NCI-H446 treated with DMSO at 0.1 percent for 48 hours (cell line): ENCODE data around the gene RIC8B.

ENCODE experiments used
- DNase-seq: peaks from one replicate; lab custom pipeline; 2025; lab: John Stamatoyannopoulos, UW

The RIC8B gene

DNA sequence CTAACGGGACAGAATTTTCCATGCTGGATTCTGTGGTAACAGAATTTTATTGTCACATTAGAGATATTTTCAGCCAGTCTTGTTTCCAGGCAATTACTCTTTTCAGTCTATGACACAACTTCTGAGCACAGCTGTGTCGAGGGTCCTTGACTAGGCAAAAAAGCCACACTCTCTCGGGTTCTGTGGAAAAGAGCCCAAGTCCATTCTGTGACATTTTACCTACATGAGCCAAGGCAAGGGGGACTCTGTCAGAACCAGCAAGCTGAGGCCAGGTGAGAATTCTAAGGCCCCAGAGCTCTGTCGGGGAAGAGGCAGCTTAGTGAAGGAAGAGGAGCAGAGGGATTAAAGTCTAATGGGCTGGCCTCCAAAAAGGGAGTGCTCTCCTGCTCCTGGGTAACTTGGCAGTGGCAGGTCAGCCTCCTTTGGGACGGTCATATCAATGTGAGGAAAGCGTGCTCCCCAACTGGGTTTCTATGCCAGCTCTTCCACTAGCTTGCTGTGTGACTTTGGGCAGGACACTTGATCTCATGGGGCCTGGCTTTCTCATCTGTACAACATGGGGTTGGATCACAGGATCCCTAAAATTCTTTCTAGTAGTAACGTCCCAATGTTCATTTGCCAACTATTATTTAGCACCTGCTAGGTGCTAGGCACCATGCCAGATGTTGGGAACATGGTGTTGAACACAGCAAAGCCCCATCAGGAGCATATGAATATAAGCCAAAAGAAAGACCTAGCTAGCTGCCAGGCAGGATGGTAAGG, 16.0 kb upstream of the RIC8B start:
- peak; percentile 26 for DNase-seq

DNA sequence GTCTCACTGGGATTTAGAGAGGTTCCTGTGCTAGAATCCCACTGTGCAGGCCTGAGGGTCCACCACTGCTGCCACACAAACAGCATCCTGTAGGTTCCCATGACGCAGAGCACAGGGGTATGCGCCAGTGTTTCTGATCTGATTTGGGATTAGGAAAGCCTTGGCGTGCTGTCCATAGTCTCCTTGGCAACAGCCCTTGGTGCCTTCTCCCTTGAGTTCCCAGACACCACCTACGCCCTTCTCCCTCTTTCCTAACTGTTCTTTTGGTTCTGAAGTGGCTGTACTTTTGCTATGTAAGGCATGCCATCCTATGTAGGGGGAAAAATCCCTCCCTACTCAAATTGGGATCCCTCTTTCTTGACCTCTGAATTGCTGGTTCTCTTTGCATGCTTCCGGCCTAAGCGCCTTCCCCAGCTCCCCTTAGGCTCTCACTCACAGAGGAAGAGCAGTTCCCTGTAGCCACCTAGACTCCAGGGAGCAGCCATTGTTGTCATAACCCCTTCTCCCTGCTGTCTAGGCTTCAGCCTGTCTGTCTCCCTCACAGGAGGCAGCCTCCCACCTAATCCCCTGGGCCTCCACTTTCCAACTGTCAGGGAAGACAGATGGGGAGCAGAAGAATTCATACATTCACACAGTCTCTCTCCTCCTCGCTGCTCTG, 14.8 kb upstream of the RIC8B start:
- DNase-seq: no peak

DNA sequence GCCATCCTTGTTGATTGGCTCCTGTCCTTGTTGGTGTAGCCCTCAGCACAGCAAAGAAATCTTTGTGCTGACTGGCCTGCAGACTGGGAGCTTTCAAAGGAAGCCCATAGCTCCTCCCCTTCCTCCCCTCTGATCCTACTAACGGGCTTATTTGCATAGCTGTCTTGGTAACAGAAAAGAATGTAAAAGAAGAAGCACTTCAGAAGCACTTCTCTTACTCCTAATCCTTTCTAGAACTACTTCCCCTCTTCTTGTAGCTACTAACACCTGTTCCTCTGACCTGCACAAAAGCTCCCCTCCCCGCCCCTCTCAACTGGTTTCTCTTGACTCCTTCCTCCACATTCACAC, 14.3 kb upstream of the RIC8B start:
- no peak for DNase-seq

DNA sequence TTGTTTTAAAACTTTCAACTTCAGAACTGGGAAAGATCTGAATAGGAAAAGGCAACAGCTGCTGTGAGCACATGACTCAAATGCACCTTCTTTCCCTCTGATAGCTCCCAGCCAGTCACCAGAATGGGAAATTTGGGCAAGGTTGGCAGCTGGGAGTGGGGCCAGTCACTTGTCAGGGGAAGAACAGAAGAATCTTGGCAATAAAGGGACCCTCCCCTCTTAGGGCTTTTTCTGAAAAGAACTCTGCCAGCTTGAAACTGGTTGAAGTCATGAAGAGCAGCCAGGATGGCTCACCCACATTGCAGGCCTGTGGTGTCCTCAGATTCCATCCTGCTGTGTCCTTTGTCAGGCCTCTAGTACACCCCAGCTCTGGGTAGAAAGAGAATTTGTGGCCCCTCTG, 10.3 kb upstream of the RIC8B start:
- peak; percentile 66 for DNase-seq

DNA sequence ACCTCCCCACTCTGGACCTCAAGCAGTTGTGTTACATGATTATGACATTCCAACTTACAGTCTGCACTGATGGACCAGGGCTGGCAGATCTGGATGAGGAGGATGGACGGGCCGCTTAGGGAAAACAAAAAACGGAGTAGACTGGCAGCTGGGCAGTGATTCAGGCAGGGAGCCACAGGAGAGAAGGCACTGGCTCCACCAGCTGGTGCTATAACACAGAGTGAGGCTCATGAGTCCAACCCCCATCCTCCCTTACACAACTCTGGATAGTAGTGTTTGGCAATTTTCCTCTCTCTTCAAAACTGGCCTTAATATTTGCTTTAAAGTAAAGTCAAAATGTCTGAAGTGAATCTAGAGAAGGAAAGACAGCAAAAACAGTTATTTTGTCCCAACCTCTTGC, 9.7 kb upstream of the RIC8B start:
- peak; percentile 62 for DNase-seq

DNA sequence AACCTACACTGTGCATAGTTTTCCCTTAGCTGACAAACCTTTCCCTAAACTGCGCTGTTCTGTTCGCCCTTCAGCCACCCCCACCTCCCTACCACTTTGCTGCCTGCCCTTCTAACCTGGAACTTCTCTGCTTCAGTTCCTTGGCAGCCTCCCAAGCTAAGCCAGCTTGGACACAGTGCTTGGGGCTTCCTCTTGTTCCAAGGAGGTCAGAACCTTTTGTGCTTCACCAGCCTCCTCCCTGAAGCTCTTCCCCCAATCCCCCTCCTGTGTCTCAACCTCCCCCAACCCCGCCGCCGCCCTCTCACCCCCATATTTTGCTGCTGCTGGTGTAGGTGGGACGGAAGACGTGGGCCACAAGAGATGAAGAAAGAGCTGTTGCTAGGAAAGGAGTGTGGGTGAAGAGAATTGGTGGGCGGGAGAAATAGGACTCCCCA, 8.1 kb upstream of the RIC8B start:
- DNase-seq: no peak

DNA sequence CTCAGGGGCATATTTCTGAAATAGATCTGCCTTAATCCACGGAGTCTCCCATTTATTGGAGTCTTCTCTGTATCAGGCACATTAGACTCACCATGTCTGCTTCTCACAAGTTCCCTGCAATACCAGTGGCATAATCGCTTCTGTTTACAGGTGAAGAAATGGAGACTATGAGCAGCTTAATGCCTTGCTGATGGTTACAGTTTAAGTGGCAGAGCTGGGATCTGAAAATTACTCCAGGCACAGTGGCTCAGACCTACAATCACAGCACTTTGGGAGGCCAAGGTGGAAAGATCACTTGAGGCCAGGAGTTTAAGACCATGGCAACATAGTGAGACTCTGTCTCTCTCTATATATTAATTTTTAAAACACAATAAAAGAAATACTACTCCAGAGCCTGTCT, 7.3 kb upstream of the RIC8B start:
- DNase-seq: no peak

DNA sequence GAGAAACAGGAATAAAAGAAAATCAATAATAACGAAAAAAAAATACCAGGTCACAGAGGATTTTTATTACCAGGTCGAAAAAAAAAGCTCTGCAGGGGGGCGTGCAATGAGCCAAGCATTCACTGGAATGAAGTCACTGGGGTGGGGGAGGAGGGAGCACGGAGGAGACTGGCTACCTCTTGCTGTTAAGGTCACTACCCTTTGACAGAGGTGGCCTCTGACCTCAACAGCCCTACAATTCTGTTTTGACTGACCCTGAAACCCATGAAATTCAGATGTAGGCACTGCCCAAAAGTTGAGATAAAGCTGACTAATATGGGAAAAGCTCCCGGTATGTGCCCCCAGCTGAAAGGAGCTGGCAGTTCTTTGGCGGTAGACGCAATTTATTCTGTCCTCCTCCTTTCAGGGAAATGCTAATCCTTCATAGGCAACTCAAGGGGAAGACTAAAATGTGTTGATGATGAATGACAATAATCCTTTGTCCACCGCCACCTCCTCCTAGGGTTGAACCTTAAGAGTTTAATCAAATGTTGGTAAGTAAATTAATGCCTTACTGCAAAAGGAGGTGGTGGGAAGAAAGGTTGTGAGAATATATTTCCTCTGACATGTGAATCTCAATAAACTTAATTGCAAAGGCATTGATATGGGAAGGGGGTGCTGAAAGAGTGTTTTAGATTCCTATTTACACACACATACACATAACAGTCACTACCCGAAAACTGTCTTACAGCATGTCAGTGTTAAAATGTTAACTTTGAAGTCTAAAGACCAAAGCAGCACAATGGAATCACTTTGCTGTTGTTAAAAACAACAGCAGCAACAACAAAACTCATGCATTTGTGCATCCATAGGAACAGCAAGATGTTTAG, 6.3 kb upstream of the RIC8B start:
- no peak for DNase-seq

DNA sequence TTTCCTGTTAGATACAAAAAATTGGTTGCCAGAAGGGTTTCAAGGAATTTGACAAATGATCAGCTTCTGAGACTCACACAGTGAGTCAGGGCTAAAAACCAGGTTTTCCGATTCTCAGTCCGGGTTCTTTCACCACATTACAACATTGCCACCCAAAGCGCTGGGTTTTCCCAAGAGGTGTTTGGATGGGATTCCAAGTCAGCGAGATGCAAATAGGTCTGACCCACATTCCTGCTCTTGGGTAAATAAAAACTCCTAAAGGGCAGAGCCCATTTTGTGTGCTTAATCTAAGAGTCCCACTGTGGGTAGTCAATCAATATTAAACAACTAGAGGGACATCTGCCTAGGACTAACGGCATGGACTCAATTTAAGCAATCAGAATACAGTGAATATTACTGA, 5.4 kb upstream of the RIC8B start:
- DNase-seq: no peak

DNA sequence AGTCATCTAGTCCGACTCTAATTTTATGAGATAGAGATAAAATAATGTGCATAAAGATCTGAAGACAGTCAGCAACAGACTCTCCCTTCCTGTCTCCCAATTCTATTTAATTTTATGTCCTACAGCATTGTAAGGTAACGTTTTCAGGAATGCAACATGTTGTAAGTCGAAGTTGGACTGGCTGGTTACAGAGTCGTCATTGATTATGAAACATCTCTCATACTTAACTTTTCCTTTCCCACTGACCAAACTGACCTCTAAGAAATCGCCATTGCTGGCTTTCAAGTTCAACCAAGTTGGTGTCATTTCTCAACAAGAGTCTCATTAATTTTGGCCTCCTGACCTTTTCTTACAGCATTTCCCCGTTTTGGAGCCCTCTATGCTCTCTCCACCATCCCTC, 4.9 kb upstream of the RIC8B start:
- DNase-seq: no peak

DNA sequence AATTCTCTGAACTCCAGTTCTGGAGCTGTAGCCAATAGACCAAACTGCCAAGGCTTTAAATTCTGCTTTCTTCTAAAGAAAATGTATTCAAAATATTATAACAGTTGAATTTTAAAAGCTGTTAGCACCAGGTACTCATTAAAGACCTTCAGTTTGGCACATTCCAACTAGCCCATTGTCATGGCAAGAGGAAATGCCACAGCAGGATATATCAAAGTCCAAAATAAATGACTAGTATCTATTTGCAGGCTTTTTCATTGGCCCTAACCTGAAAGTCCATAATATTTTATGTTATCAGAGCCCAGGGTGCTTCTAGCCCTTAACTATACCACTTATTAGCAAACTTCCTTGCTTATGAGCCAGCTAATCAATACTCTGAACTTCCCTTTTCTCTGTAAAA, 3.1 kb upstream of the RIC8B start:
- no peak for DNase-seq

DNA sequence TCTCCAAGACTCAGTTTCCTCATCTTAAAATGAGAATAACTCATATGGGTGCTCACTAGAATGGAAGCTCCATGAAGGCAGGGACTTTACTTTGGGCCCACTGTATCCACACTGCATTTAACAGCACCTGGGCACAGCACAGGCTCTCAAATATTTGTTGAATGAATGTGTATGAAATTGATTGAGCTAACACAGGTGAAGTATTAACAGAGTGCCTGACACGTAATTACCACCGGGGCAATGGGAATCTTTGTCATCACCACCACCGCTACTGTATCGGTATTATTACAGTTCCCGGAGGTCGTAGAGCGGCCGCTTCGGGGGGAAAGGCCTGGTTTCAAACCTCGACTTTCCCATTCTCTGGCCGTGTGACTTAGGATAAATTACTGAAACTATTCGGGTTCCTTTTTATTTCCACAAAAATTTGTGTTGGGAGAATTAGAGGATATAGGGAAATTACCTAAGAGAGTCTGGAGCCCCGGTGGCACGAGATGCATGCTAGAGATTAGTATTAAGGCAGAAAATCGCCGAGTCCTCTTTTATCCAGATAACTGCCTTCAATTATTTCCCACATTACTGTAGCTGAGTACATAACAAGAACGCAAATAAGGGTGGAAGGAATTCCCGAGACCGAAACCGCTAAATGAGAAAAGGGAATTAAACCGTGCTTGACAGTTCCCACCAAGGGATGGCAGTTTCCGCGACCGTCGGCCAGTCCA, 1.0 kb upstream of the RIC8B start:
- DNase-seq: no peak

DNA sequence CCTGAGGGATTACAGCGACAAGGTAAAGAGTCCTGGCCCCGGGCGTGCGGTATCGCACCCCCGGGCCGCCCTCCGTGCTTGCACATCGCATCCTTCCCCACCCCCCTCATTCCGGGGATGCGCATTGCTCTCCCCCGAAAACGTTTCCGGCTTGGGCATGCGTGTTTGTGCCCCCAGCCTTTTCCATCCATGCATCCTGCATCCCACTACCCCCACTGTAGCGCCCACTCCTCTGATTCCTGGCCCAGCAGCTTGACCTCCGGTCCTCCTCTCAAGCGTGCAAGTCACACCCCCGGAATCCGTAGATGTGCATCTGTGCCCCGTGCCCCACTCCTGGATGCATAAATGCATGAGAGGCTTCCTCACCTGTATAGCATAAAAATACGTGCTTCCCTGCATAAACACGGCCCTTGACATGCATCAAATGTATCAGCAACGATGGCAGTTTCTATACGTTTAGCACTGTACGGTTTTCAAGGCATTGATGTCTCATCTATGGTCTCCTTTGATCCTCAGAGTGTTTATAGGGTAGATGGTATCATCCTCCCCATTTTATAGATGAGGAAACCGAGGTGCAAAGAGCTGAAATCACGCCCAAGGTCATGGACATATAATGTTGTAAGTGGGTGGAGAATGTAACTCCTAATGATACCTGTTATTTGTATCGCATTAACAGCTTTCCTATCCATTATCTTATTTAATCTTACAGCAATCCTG, 484 bp downstream of the RIC8B start:
- DNase-seq: no peak

DNA sequence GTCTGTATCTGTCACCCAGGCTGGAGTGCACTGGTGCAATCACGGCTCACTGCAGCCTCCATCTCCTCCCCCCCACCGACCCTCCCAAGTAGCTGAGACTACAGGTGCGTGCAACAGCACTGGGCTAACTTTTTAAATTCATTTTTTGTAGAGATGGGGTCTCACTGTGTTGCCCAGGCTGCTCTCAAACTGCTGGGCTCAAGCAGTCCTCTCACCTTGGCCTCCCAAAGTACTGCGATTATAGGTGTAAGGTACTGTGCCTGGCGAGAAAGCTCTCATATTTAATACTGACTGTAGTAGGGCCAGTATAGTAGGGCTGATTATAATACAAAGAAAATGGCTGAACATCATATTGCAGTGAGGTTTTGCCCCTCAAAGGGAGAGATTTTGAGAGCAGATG, 2.4 kb downstream of the RIC8B start:
- DNase-seq: no peak

DNA sequence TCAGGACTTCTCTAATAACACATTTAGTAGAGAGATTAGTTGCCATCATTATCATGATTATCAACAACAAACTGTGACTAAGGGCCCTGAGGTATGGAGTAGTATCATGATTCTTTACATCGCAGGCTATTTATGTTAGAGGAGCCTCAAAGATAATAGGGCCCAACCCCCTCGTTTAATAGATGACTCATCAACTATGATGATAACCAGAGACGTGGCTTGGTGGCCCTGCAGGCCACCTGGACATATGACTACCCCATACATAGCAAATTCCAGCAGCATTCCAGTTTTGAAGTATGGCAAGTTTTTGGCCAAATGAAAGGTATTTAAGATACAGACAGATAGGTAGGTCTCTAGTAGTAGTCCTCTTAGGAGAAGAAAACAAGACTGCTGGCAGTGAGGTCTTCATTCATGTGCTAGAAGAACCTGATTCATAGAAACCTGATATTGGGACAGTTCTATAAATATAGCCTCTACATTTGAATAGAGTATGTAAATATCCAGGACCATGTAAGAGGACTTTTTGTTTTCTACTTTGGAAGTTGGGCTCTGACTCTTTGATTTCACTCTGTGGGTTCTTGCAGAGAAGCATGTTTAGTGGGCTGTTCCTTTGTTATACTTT, 5.6 kb downstream of the RIC8B start:
- no peak for DNase-seq

DNA sequence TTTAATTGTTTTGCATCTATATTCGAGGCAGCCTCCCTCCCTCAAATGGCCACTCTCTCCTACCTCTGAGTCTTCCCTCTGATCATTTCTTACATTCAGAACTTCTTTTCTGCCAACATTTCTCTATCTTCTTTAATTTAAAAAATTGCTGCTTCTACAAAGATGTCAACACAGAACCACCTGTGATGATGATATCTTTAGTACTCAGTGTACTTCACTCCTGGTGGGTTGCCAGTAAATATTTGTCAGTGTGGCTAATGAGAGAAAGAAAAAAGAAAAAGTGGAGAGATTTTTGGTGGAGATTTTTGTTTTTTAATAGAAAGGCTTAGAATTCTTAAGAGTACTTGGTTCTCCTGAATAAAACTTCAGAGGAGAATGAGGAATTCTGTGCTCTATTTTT, 8.1 kb downstream of the RIC8B start:
- DNase-seq: no peak

DNA sequence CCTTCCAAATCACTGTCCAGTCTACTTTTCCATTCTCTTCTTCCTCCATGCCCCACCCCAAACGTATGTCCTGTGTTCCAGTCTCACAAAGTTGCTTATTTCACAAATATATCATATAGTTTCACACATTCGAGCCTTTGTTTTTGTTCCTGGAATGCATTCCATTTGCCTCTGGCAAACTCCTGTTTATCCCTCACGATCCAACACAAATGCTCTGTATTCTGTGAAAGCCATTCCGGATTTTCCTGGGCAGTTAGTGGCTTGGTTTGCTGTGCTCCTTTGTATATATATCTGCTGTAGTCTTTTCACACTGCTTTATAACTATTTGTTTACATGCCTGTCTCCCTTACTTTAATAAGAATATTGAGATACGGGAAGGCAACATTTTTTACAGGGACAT, 9.0 kb downstream of the RIC8B start:
- DNase-seq: no peak

DNA sequence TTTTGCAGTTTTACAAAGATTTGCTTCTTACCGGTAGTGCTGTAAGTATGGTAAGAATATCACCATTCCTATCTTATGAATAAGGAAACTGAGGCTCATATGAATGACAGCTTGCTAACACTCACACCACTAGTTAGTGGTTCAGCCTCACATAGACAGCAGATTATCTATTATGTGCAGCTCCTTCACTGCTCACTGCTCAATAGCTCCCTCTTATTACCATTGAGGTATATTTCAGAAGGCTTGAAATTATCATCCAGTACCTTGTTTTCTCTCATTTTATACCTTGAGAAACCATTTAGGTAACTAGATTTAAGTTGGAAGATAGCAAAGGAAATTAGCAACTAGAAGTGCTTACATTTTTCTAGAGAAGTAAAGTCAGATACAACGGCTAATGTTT, 15.5 kb downstream of the RIC8B start:
- no peak for DNase-seq

DNA sequence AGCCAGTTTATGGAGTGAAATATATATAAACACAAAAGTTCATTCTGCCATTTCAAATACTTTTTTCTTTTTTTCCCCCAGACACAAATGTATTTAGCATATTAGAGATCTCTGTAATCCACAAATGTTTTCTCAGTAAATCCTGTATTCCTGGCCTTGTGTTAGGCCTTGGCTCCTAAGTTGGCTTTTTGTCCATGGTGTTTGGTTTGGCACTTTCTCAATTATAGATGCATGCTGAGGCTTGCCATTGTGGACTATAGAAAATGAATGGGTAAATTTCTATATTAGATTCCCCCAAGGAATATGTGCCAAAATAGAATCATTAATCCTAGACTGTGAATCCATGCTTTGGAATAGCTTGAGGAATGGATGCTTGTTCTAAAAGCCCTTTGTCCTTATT, 17.0 kb downstream of the RIC8B start:
- DNase-seq: peak; percentile 89

DNA sequence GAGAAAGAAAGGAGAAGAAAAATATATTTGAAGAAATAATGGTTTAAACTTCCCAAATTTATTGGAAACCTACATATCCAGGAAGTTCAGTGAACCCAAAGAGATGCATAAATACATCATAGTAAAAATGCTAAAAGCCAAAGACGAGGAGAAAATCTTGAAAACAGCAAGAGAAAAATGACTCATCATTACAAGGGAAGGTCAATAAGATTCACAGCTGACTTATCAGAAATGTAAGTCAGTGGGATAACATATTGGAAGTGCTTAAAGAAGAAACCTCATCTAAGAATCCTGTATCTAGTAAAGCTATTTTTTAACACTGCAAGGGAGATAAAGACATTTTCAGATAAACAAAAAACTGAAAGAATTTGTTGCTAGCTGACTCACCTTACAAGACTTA, 19.9 kb downstream of the RIC8B start:
- DNase-seq: no peak

DNA sequence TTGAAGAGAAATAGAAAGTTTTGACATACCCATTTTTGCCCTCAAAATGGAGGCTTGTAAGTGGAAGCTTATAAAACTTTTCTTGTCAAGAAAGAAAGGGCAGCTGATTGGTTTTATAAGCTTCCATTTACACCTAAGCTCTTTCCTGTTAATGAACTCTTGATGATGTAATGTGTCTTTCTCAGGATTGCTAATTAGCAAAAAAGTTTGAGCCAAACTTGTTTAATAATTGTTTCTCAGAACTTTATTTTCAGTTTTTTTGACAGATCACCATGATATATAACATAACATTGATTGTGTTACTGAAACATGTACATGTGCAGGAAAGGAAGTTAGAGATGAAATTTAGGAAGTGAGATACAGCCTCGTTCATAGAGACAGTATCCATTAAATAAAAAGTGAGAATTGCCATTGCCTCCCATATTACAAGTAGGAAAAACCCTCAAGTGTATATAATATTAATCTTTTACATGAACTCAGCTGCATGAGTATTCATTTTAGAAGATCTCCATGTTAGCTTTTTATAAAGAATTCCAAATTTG, 26.8 kb downstream of the RIC8B start:
- no peak for DNase-seq
